Measurements from ENCODE around the gene CST4.
"Not testable (repeated sequence)": the region's sequence is repeated elsewhere in the genome, so short reads cannot be mapped to it uniquely, and the experiment has no call there.

The CST4 gene

GRCh38 chr20:23640671-23641667, 47.9 kb downstream of the CST4 start:
- no peak for DNase-seq (ENCODE audit: low spot score)

GRCh38 chr20:23640018-23640601, 48.7 kb downstream of the CST4 start:
- no peak for DNase-seq (ENCODE audit: low spot score)

- no peak for DNase-seq (ENCODE audit: low spot score)
Observed at GRCh38 chr20:23639490-23639958, 49.3 kb downstream of the CST4 start.

GRCh38 chr20:23638309-23638708, 50.5 kb downstream of the CST4 start:
- no peak for DNase-seq (ENCODE audit: low spot score)

- peak; percentile 95 for DNase-seq (ENCODE audit: low spot score)
Observed at GRCh38 chr20:23637282-23638221, 51.3 kb downstream of the CST4 start, which contains the start of gene CST3. CST3 (minus strand) TSS chr20:23637955; CDS start chr20:23637862, 93 bp downstream.

- DNase-seq (ENCODE audit: low spot score) = no peak
Observed at GRCh38 chr20:23636908-23637281, 51.9 kb downstream of the CST4 start.

- no peak for DNase-seq (ENCODE audit: low spot score)
Observed at GRCh38 chr20:23636182-23636907, 52.5 kb downstream of the CST4 start.

GRCh38 chr20:23635768-23636090, 53.1 kb downstream of the CST4 start:
- DNase-seq (ENCODE audit: low spot score) = not testable (repeated sequence)

Measured in AG08396 (cell line).